MCF 10A (cell line): ENCODE measurements around the gene PLIN3. TPM values are rescaled to one million over a fixed set of nuclear protein-coding genes. Genes with fewer than 3 reads are reported as not detected.
A peak's percentile ranks its signal among the peaks of the same experiment; 100 is the strongest.
"Not testable (repeated sequence)": the region's sequence is repeated elsewhere in the genome, so short reads cannot be mapped to it uniquely, and the experiment has no call there.

Source experiments
- BruUV-seq: library from RNA; stranded (reverse); fragments of 400-500 nt; replicated peaks from 2 replicates; lab custom pipeline; 2021; lab: Mats Ljungman, UMichigan
- CTCF ChIA-PET: fragments of 300-600 bp; sonication (Branson Sonifier 250); formaldehyde crosslinking; extraction: SDS; loops from one replicate; lab custom pipeline; 2021; ENCODE audit warnings: antibody characterized with exemption, inconsistent platforms; lab: Yijun Ruan, JAX
- POLR2A ChIA-PET: fragments of 300-600, 350-650 bp; sonication (Branson Sonifier 250); formaldehyde crosslinking; extraction: SDS; loops from one replicate; lab custom pipeline; 2020; ENCODE audit warnings: antibody characterized with exemption, inconsistent platforms; lab: Yijun Ruan, JAX
- DNase-seq: peaks from one replicate; pipeline ENCODE4 v3.0.0-alpha.2; 2018; ENCODE audit not compliant: unreplicated experiment
- H3K27ac Mint-ChIP-seq: one replicate; pipeline ENCODE4 v1.8.0; 2022; ENCODE audit warnings: mild to moderate bottlenecking, low read depth, mixed read lengths; ENCODE audit not compliant: unreplicated experiment
- H3K27me3 Mint-ChIP-seq: one replicate; pipeline ENCODE4 v1.8.0; 2022; ENCODE audit warnings: mixed read lengths; ENCODE audit not compliant: insufficient read depth, unreplicated experiment
- H3K36me3 Mint-ChIP-seq: one replicate; pipeline ENCODE4 v1.8.0; 2022; ENCODE audit warnings: mild to moderate bottlenecking, moderate library complexity, mixed read lengths; ENCODE audit not compliant: insufficient read depth, unreplicated experiment
- H3K4me1 Mint-ChIP-seq: one replicate; pipeline ENCODE4 v1.8.0; 2022; ENCODE audit warnings: mixed read lengths; ENCODE audit not compliant: insufficient read depth, unreplicated experiment
- H3K4me3 Mint-ChIP-seq: one replicate; pipeline ENCODE4 v1.8.0; 2022; ENCODE audit warnings: mild to moderate bottlenecking, moderate library complexity, mixed read lengths; ENCODE audit not compliant: unreplicated experiment
- H3K9me3 Mint-ChIP-seq: one replicate; pipeline ENCODE4 v1.8.0; 2022; ENCODE audit warnings: mixed read lengths; ENCODE audit not compliant: unreplicated experiment
- intact Hi-C: fragments of 100-400 bp; cut with micrococcal nuclease; formaldehyde crosslinking; loops from 2 replicates; pipeline ENCODE4 v1.14.1; 2022
- total RNA-seq: library from RNA; stranded (reverse); gene quantifications from 2 replicates; pipeline ENCODE4 v1.2.3, GENCODE V29; 2022
- TF ChIP-seq, protein P1 (sequence below): fragments of 200-600 bp; IDR thresholded peaks from one replicate; pipeline ENCODE4 v1.8.0; 2022; ENCODE audit warnings: antibody characterized with exemption, mild to moderate bottlenecking; ENCODE audit not compliant: unreplicated experiment

PLIN3 gene
- total RNA-seq, 1 experiment from 2014 or later, result 64.3 TPM

GRCh38 chr19:4866595-4867424 is 657 bp downstream of the PLIN3 start:
- peaks cover 10% of the 10 kb centered on the region for H3K4me1 Mint-ChIP-seq
- TF ChIP-seq, protein P1, sequence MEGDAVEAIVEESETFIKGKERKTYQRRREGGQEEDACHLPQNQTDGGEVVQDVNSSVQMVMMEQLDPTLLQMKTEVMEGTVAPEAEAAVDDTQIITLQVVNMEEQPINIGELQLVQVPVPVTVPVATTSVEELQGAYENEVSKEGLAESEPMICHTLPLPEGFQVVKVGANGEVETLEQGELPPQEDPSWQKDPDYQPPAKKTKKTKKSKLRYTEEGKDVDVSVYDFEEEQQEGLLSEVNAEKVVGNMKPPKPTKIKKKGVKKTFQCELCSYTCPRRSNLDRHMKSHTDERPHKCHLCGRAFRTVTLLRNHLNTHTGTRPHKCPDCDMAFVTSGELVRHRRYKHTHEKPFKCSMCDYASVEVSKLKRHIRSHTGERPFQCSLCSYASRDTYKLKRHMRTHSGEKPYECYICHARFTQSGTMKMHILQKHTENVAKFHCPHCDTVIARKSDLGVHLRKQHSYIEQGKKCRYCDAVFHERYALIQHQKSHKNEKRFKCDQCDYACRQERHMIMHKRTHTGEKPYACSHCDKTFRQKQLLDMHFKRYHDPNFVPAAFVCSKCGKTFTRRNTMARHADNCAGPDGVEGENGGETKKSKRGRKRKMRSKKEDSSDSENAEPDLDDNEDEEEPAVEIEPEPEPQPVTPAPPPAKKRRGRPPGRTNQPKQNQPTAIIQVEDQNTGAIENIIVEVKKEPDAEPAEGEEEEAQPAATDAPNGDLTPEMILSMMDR, result no peak
- H3K27me3 Mint-ChIP-seq, result no peaks in the 10 kb centered on the region
- peak overlapping the region; percentile 80 for H3K4me3 Mint-ChIP-seq
- CTCF ChIA-PET, result interaction anchor here (0.6 to 9.6 kb wide), 9 partner anchors 13 to 273 kb away, joined by 3 to 93 read pairs (median 4); no protein-coding TSS in a partner anchor
- POLR2A ChIA-PET, result interaction anchor here (0.5 to 8.9 kb wide), 21 partner anchors 8 to 1650 kb away, joined by 3 to 98 read pairs (median 5); partner anchors contain the start of genes DPP9, KDM4B, SAFB and SAFB2
- H3K27ac Mint-ChIP-seq, result peak overlapping the region; percentile 90
- intact Hi-C loops, result loop anchor here (5.0 kb wide), 1 partner anchor 55 kb away; no protein-coding TSS in a partner anchor
- peak; percentile 55 for DNase-seq
- BruUV-seq, result TSS peak; percentile 76
- H3K36me3 Mint-ChIP-seq, result peaks cover 37% of the 10 kb centered on the region
- no peaks in the 10 kb centered on the region for H3K9me3 Mint-ChIP-seq

- POLR2A ChIA-PET, result no interaction called here
- Mint-ChIP-seq H3K27me3 (no peaks in the 10 kb centered on the region), H3K9me3 (no peaks in the 10 kb centered on the region), H3K4me1 (no peaks in the 10 kb centered on the region), H3K36me3 (peaks cover 89% of the 10 kb centered on the region), H3K4me3 (no peak overlapping the region), H3K27ac (no peak overlapping the region)
- intact Hi-C loops, result no loop called here
- TF ChIP-seq, protein P1, result no peak
- CTCF ChIA-PET, result interaction anchor here (0.5 to 0.9 kb wide), 3 partner anchors 29 to 170 kb away, joined by 3 to 4 read pairs (median 3); partner anchors contain the start of gene TICAM1
- no peak for DNase-seq
- no TSS peak for BruUV-seq
Observed at GRCh38 chr19:4861147-4861546, 6.3 kb downstream of the PLIN3 start.

GRCh38 chr19:4859697-4860096 is 7.8 kb downstream of the PLIN3 start:
- Mint-ChIP-seq H3K36me3 (peaks cover 95% of the 10 kb centered on the region), H3K4me1 (no peaks in the 10 kb centered on the region), H3K27ac (no peak overlapping the region), H3K4me3 (no peak overlapping the region), H3K9me3 (no peaks in the 10 kb centered on the region), H3K27me3 (no peaks in the 10 kb centered on the region)
- POLR2A ChIA-PET, result interaction anchor here (0.7 kb wide), 1 partner anchor 9 kb away, joined by 4 read pairs; no protein-coding TSS in a partner anchor
- intact Hi-C loops, result no loop called here
- DNase-seq, result no peak
- TF ChIP-seq, protein P1, result no peak
- no TSS peak for BruUV-seq
- CTCF ChIA-PET, result interaction anchor here (0.5 to 1.3 kb wide), 3 partner anchors 10 to 111 kb away, joined by 3 to 5 read pairs (median 3); no protein-coding TSS in a partner anchor

DNA sequence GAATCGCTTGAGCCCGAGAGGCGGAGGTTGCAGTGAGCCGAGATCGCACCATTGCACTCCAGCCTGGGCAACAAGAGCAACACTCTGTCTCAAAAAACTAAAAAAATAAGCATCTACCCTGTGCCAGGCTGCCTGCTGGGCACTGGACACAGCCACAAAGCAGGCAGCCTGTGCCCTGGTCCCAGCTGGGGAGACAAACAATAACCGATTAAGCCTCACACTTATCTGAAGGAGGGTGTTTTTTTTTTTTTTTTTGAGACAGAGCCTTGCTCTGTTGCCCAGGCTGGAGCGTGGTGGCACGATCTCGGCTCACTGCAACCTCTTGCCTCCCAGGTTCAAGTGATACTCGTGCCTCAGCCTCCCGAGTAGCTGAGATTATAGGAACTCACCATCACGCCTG is 11.0 kb downstream of the PLIN3 start:
- H3K4me3 Mint-ChIP-seq, H3K27me3 Mint-ChIP-seq, H3K9me3 Mint-ChIP-seq, intact Hi-C loops, BruUV-seq, H3K4me1 Mint-ChIP-seq, H3K27ac Mint-ChIP-seq, DNase-seq, POLR2A ChIA-PET: not testable (repeated sequence)
- peaks cover 93% of the 10 kb centered on the region for H3K36me3 Mint-ChIP-seq
- CTCF ChIA-PET, result interaction anchor here (0.7 to 3.4 kb wide), 2 partner anchors 47 to 50 kb away, joined by 5 to 16 read pairs; no protein-coding TSS in a partner anchor

- H3K9me3 Mint-ChIP-seq, intact Hi-C loops, H3K4me1 Mint-ChIP-seq, BruUV-seq, H3K27ac Mint-ChIP-seq, H3K27me3 Mint-ChIP-seq, H3K4me3 Mint-ChIP-seq, DNase-seq: not testable (repeated sequence)
- ChIA-PET CTCF (interaction anchor here (0.6 to 5.4 kb wide), 4 partner anchors 13 to 43 kb away, joined by 3 to 106 read pairs (median 6); no protein-coding TSS in a partner anchor), POLR2A (interaction anchor here (0.6 kb wide), 2 partner anchors 18 to 53 kb away, joined by 3 to 6 read pairs; no protein-coding TSS in a partner anchor)
- peaks cover 85% of the 10 kb centered on the region for H3K36me3 Mint-ChIP-seq
Observed at GRCh38 chr19:4853506-4853905, 14.0 kb downstream of the PLIN3 start.
